Glutamatergic neuron (in vitro differentiated cells): ENCODE measurements around the gene KCNIP1. TPM values are rescaled to one million over a fixed set of nuclear protein-coding genes. Genes with fewer than 3 reads are reported as not detected.

Source experiments
- DNase-seq: peaks from one replicate; pipeline ENCODE4 v3.0.0; 2022
- H3K27ac Mint-ChIP-seq: one replicate; pipeline ENCODE4 v1.8.0; 2020; ENCODE audit warnings: mild to moderate bottlenecking, mixed read lengths, inconsistent platforms; ENCODE audit not compliant: unreplicated experiment
- H3K27me3 Mint-ChIP-seq: one replicate; pipeline ENCODE4 v1.8.0; 2020; ENCODE audit warnings: mild to moderate bottlenecking, moderate library complexity, mixed read lengths, inconsistent platforms; ENCODE audit not compliant: unreplicated experiment
- H3K36me3 Mint-ChIP-seq: one replicate; pipeline ENCODE4 v1.8.0; 2020; ENCODE audit warnings: mild to moderate bottlenecking, mixed read lengths, inconsistent platforms; ENCODE audit not compliant: unreplicated experiment
- H3K4me1 Mint-ChIP-seq: one replicate; pipeline ENCODE4 v1.8.0; 2020; ENCODE audit warnings: mild to moderate bottlenecking, low read depth, mixed read lengths, inconsistent platforms; ENCODE audit not compliant: unreplicated experiment
- H3K4me3 Mint-ChIP-seq: one replicate; pipeline ENCODE4 v1.8.0; 2020; ENCODE audit warnings: mild to moderate bottlenecking, mixed read lengths, inconsistent platforms; ENCODE audit not compliant: unreplicated experiment
- H3K9me3 Mint-ChIP-seq: one replicate; pipeline ENCODE4 v1.8.0; 2020; ENCODE audit warnings: mild to moderate bottlenecking, moderate library complexity, mixed read lengths, inconsistent platforms; ENCODE audit not compliant: unreplicated experiment
- CTCF ChIP-seq: fragments of 200-600 bp; sonication (generic); IDR thresholded peaks from one replicate; pipeline ENCODE4 v1.5.0; 2021; ENCODE audit not compliant: partially characterized antibody, unreplicated experiment
- total RNA-seq: library from RNA; stranded (reverse); fragmentation: NEBNext Ultra II Directional; extraction: Animal tissue kit (Norgen Biotek cat#: 25700); gene quantifications from one replicate; pipeline ENCODE4 v1.2.1, GENCODE V29; 2021; ENCODE audit not compliant: unreplicated experiment

Gene KCNIP1
- total RNA-seq, 1 donor from 2014 or later: 0.47 TPM

- DNase-seq: no peak
- H3K36me3 Mint-ChIP-seq: no peaks in the 10 kb centered on the region
These were observed 267.7 kb downstream of the KCNIP1 start for GRCh38 chr5:170771496-170771895.

GRCh38 chr5:170773024-170773985, 269.5 kb downstream of the KCNIP1 start:
- H3K4me3 Mint-ChIP-seq: no peak overlapping the region
- DNase-seq: no peak
- no peak overlapping the region for H3K27ac Mint-ChIP-seq

More at GRCh38 chr5:170771496-170771895, 267.7 kb downstream of the KCNIP1 start:
- Mint-ChIP-seq H3K27me3 (peaks cover 6% of the 10 kb centered on the region), H3K4me3 (no peak overlapping the region), H3K9me3 (peaks cover 5% of the 10 kb centered on the region), H3K4me1 (peaks cover 30% of the 10 kb centered on the region), H3K27ac (no peak overlapping the region)
- TF ChIP-seq CTCF: no peak

GRCh38 chr5:170774831-170775230, 271.0 kb downstream of the KCNIP1 start:
- Mint-ChIP-seq H3K36me3 (no peaks in the 10 kb centered on the region), H3K4me3 (no peak overlapping the region), H3K27me3 (peaks cover 5% of the 10 kb centered on the region), H3K27ac (no peak overlapping the region), H3K4me1 (peaks cover 12% of the 10 kb centered on the region), H3K9me3 (peaks cover 3% of the 10 kb centered on the region)
- no peak for TF ChIP-seq CTCF
- DNase-seq: no peak

More at GRCh38 chr5:170773024-170773985, 269.5 kb downstream of the KCNIP1 start:
- TF ChIP-seq CTCF: no peak
- peaks cover 3% of the 10 kb centered on the region for H3K9me3 Mint-ChIP-seq
- H3K27me3 Mint-ChIP-seq: peaks cover 8% of the 10 kb centered on the region
- peaks cover 25% of the 10 kb centered on the region for H3K4me1 Mint-ChIP-seq
- H3K36me3 Mint-ChIP-seq: no peaks in the 10 kb centered on the region

- no peaks in the 10 kb centered on the region for H3K9me3 Mint-ChIP-seq
- H3K27me3 Mint-ChIP-seq: peaks cover 2% of the 10 kb centered on the region
- no peak for TF ChIP-seq CTCF
- no peak overlapping the region for H3K27ac Mint-ChIP-seq
- no peak for DNase-seq
- H3K4me3 Mint-ChIP-seq: no peak overlapping the region
- no peaks in the 10 kb centered on the region for H3K36me3 Mint-ChIP-seq
- H3K4me1 Mint-ChIP-seq: no peaks in the 10 kb centered on the region
These were observed 278.1 kb downstream of the KCNIP1 start for GRCh38 chr5:170781946-170782345.

GRCh38 chr5:170782438-170782837, 278.6 kb downstream of the KCNIP1 start:
- no peak overlapping the region for H3K27ac Mint-ChIP-seq
- H3K9me3 Mint-ChIP-seq: no peaks in the 10 kb centered on the region
- no peak for TF ChIP-seq CTCF
- no peaks in the 10 kb centered on the region for H3K36me3 Mint-ChIP-seq
- H3K27me3 Mint-ChIP-seq: peaks cover 1% of the 10 kb centered on the region
- DNase-seq: no peak
- no peaks in the 10 kb centered on the region for H3K4me1 Mint-ChIP-seq
- no peak overlapping the region for H3K4me3 Mint-ChIP-seq
